Measurements from ENCODE around the gene KRT74. TPM values are rescaled to one million over a fixed set of nuclear protein-coding genes. Genes with fewer than 3 reads are reported as not detected.

Gene KRT74
- total RNA-seq, 1 experiment from 2014 or later: not detected

DNA sequence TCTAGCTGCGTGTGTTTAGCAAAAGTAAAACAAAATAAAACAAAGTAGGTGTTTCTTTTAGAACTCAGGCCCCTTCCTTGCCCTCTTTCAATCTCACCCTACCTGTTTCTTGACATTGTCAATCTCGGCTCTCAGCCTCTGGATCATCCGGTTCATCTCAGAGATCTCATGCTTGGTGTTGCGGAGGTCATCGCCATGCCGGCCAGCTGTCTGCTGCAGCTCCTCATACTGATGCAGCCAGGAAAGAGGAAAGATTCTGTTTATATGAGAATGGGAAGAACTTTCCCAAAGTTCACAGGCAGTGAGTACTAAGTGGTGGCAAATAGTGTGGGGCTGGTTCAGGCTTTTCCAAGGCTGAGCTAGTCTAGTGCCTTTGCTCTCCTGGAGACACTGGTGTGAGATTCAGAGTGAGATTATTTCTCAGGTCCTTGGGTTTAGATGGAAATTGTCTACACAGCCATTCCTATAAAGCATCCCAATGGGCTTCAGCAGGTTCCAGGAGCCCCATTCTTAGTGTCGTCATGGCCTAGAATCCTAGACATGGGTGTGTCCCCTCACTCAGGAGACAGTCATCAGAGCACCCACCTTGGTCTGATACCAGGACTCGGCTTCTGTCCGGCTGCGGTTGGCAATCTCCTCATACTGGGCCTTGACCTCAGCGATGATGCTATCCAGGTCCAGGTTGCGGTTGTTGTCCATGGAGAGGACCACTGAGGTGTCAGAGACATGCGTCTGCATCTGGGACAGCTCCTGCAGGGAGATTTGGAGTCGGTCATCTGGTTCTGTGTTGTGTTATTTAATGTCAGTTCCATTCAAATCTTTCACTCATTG lies 56.4 kb downstream of the KRT74 start:
- intact Hi-C loops (cut with micrococcal nuclease; ENCODE audit: unreplicated experiment): no loop called here
- TF ChIP-seq EZH2 (IDR thresholded peaks at IDR 0.05; ENCODE audit: low read depth): no peak
- BruUV-seq (replicated peaks): no TSS peak
- no peak for DNase-seq
- no peak overlapping the region for H3K27ac ChIP-seq
- no peak overlapping the region for H3K4me2 ChIP-seq
- no peak overlapping the region for H3K4me3 ChIP-seq
- CTCF ChIA-PET: interaction anchor here (0.6 kb wide), 1 partner anchor 309 kb away, joined by 5 read pairs; no protein-coding TSS in a partner anchor
- no peaks in the 10 kb centered on the region for H3K27me3 ChIP-seq (ENCODE audit: insufficient read depth, low read depth)
- no peaks in the 10 kb centered on the region for H4K20me1 ChIP-seq (ENCODE audit: insufficient read depth)
- no peaks in the 10 kb centered on the region for H3K9me3 ChIP-seq (ENCODE audit: insufficient read depth, low read depth)
- H3K9me2 ChIP-seq (ENCODE audit: insufficient read depth): no peaks in the 10 kb centered on the region
- H2AFZ ChIP-seq: no peak overlapping the region
- peaks cover 30% of the 10 kb centered on the region for H3K4me1 ChIP-seq (replicated peaks; ENCODE audit: insufficient read depth)
- H3K36me3 ChIP-seq (ENCODE audit: low read depth): no peaks in the 10 kb centered on the region
- POLR2A ChIA-PET (ENCODE audit: unreplicated experiment): interaction anchor here (0.7 kb wide), 1 partner anchor 1141 kb away, joined by 6 read pairs; no protein-coding TSS in a partner anchor
- no peaks in the 10 kb centered on the region for H3K79me2 ChIP-seq (ENCODE audit: low read depth)
- peaks cover 20% of the 10 kb centered on the region for H3F3A ChIP-seq (ENCODE audit: insufficient read depth, low read depth)

DNA sequence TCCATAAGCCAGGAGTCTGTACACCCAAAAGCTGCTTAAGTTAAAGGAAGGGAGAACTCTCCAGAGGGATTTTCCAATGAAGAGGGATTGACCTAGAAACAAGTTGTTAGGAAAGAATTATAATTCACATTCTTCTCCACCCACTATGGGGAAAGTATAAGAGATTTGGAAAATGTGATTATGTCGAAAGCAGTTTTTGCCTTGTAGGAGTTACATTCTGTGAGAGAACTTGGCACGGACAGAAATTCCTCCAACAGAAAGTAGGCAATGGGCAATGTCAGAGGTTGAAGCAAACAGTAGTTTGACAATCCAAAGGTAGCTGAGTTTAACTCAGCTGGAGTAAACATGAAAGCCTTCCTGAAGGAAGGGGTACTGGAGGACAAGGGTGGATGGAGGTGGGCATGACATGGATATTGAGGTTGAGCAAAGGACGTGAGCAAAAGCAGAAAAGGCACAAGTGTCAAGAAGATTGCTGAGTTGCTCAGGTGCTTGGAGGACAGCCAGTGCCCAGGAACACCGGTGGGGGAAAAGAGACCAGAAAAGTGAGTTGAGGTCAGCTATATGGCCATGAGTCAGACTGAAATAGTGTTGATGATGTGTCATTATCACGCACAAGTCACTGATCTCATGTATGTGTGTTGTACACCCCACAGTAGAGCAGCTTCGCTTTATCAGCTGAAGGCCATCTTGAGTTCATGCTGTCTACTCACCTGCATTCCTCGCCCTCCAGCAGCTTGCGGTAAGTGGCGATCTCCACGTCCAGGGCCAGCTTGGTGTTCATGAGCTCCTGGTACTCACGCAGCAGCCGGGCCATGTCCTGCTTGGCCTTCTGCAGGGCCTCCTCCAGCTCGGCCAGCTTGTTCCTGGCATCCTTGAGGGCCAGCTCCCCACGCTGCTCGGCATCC lies 57.5 kb downstream of the KRT74 start:
- Histone ChIP-seq H3K4me2 (no peak overlapping the region), H2AFZ (no peak overlapping the region), H3K36me3 (ENCODE audit: low read depth) (no peaks in the 10 kb centered on the region), H3K27ac (no peak overlapping the region), H3F3A (ENCODE audit: insufficient read depth, low read depth) (peaks cover 10% of the 10 kb centered on the region; the same call in 1 of the 2 replicates), H3K4me1 (replicated peaks; ENCODE audit: insufficient read depth) (peaks cover 21% of the 10 kb centered on the region), H3K79me2 (ENCODE audit: low read depth) (no peaks in the 10 kb centered on the region), H3K9me3 (ENCODE audit: insufficient read depth, low read depth) (no peaks in the 10 kb centered on the region), H3K27me3 (ENCODE audit: insufficient read depth, low read depth) (no peaks in the 10 kb centered on the region), H3K9me2 (ENCODE audit: insufficient read depth) (no peaks in the 10 kb centered on the region), H3K4me3 (no peak overlapping the region), H4K20me1 (ENCODE audit: insufficient read depth) (no peaks in the 10 kb centered on the region)
- CTCF ChIA-PET: interaction anchor here (0.6 kb wide), 1 partner anchor 310 kb away, joined by 5 read pairs; no protein-coding TSS in a partner anchor
- intact Hi-C loops (cut with micrococcal nuclease; ENCODE audit: unreplicated experiment): no loop called here
- POLR2A ChIA-PET (ENCODE audit: unreplicated experiment): no interaction called here
- TF ChIP-seq, protein P1, sequence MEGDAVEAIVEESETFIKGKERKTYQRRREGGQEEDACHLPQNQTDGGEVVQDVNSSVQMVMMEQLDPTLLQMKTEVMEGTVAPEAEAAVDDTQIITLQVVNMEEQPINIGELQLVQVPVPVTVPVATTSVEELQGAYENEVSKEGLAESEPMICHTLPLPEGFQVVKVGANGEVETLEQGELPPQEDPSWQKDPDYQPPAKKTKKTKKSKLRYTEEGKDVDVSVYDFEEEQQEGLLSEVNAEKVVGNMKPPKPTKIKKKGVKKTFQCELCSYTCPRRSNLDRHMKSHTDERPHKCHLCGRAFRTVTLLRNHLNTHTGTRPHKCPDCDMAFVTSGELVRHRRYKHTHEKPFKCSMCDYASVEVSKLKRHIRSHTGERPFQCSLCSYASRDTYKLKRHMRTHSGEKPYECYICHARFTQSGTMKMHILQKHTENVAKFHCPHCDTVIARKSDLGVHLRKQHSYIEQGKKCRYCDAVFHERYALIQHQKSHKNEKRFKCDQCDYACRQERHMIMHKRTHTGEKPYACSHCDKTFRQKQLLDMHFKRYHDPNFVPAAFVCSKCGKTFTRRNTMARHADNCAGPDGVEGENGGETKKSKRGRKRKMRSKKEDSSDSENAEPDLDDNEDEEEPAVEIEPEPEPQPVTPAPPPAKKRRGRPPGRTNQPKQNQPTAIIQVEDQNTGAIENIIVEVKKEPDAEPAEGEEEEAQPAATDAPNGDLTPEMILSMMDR (conservative IDR thresholded peaks at IDR 0.05): no peak
- peak; percentile 49 to 57 for DNase-seq
- no TSS peak for BruUV-seq (replicated peaks)

Other genes with a start within 250 kb of the KRT74 start
- gene KRT85, start 206.4 kb downstream of the KRT74 start, total RNA-seq (2021): not detected in 2 replicates
- not detected in 2 replicates for gene KRT84, start 188.2 kb downstream of the KRT74 start, total RNA-seq (2021)
- not detected in 2 replicates for gene KRT82, start 167.5 kb downstream of the KRT74 start, total RNA-seq (2021)
- not detected in 2 replicates for gene KRT75, start 139.5 kb downstream of the KRT74 start, total RNA-seq (2021)
- 0.98 and 1.1 TPM in 2 replicates for gene KRT6B, start 121.7 kb downstream of the KRT74 start, total RNA-seq (2021)
- not detected in 2 replicates for gene KRT6C, start 100.0 kb downstream of the KRT74 start, total RNA-seq (2021)
- gene KRT6A, start 80.6 kb downstream of the KRT74 start, total RNA-seq (2021): 55.9 and 87.5 TPM in 2 replicates
- gene KRT5, start 53.4 kb downstream of the KRT74 start, total RNA-seq (2021): 89.7 and 134 TPM in 2 replicates
- not detected in 2 replicates for gene KRT71, start 20.7 kb downstream of the KRT74 start, total RNA-seq (2021)
- gene KRT72, start 27.6 kb upstream of the KRT74 start, total RNA-seq (2021): not detected in 2 replicates
- gene KRT73, start 44.7 kb upstream of the KRT74 start, total RNA-seq (2021): not detected in 2 replicates
- gene KRT2, start 78.4 kb upstream of the KRT74 start, total RNA-seq (2021): not detected in 2 replicates
- gene KRT1, start 106.6 kb upstream of the KRT74 start, total RNA-seq (2021): not detected in 2 replicates
- not detected in 2 replicates for gene KRT77, start 129.7 kb upstream of the KRT74 start, total RNA-seq (2021)
- gene KRT76, start 203.5 kb upstream of the KRT74 start, total RNA-seq (2021): not detected in 2 replicates
- 0.24 and 0.73 TPM in 2 replicates for gene KRT3, start 222.3 kb upstream of the KRT74 start, total RNA-seq (2021)
- gene KRT4, start 240.3 kb upstream of the KRT74 start, total RNA-seq (2021): 3.0 and 5.3 TPM in 2 replicates

Data from PC-9 (cell line).